K562 (cell line): ENCODE results near the gene HPCAL1. TPM values are rescaled to one million over a fixed set of nuclear protein-coding genes. Genes with fewer than 3 reads are reported as not detected.

Experiments used
- ATAC-seq: fragments of 200-7000 bp; cut with Tn5 transposase; 3 replicates; pipeline ENCODE4 v1.9.1; 2020; ENCODE audit warnings: moderate library complexity
- BruUV-seq: library from RNA; stranded (reverse); fragments of 400-500 nt; replicated peaks from 2 replicates; lab custom pipeline; 2021; lab: Mats Ljungman, UMichigan
- CTCF ChIA-PET: fragments of 300-600 bp; formaldehyde crosslinking; extraction: SDS; loops from one replicate; lab custom pipeline; 2021; ENCODE audit warnings: low intra/inter-chr PET ratio; lab: Yijun Ruan, JAX
- POLR2A ChIA-PET: fragments of 300-600, 350-650 bp; sonication (Branson Sonifier 250); formaldehyde crosslinking; extraction: SDS; loops from one replicate; lab custom pipeline; 2021; ENCODE audit warnings: antibody characterized with exemption, inconsistent platforms; lab: Yijun Ruan, JAX
- DNase-seq, 4 experiments: peaks; one replicate each; pipeline versions ENCODE4 v3.0.0 to v3.0.0-alpha.2; 2011 to 2018; ENCODE audit warnings: low spot score in 3 of 4, mixed read lengths in 3 of 4; ENCODE audit errors: extremely low read depth in 1 of 4
- FAIRE-seq: peaks from 2 replicates; lab custom pipeline; 2011; peaks lifted over from hg19 to GRCh38; lab: Jason Lieb, UNC
- H2AFZ ChIP-seq: 2 replicates; pipeline ENCODE4 v1.6.0; 2011; ENCODE audit warnings: low read depth, low read length, control low read depth, inconsistent platforms
- H3K27ac ChIP-seq: fragments of 200-600 bp; 3 replicates; pipeline ENCODE4 v1.8.0; 2011; ENCODE audit warnings: low read depth, mild to moderate bottlenecking, control low read depth, inconsistent platforms, low read length, moderate library complexity, mixed read lengths; ENCODE audit errors: extremely low read depth
- H3K27me3 ChIP-seq, 2 experiments: fragments of 300-600 bp in 1 of 2; 2 replicates in 1 of 2; 3 replicates in 1 of 2; pipeline versions ENCODE4 v1.6.0 to v1.8.0; 2011; ENCODE audit warnings: inconsistent platforms in 2 of 2, low read length in 2 of 2, mild to moderate bottlenecking in 1 of 2, mixed read lengths in 1 of 2, moderate library complexity in 1 of 2; ENCODE audit not compliant: control insufficient read depth in 2 of 2, insufficient read depth in 2 of 2
- H3K36me3 ChIP-seq: fragments of 300-600 bp; 3 replicates; pipeline ENCODE4 v1.8.0; 2011; ENCODE audit warnings: mild to moderate bottlenecking, low read length, inconsistent platforms; ENCODE audit not compliant: control insufficient read depth, insufficient read depth
- H3K4me1 ChIP-seq, 2 experiments: fragments of 200-600 bp in 1 of 2; replicated peaks in 1 of 2; 2 replicates in 1 of 2; 3 replicates in 1 of 2; pipeline versions ENCODE4 v1.5.1 to v1.8.0; 2011; ENCODE audit warnings: inconsistent platforms in 2 of 2, low read length in 2 of 2, mild to moderate bottlenecking in 1 of 2, mixed read lengths in 1 of 2, moderate library complexity in 1 of 2; ENCODE audit not compliant: control insufficient read depth in 2 of 2, insufficient read depth in 2 of 2
- H3K4me2 ChIP-seq: 2 replicates; pipeline ENCODE4 v1.6.1; 2011; ENCODE audit warnings: low read length, control low read depth, inconsistent platforms, mixed read lengths; ENCODE audit not compliant: insufficient read depth
- H3K4me3 ChIP-seq: fragments of 200-600 bp; sonication (generic), shearing (Covaris generic); 2 replicates; pipeline ENCODE4 v1.5.1; 2016; ENCODE audit warnings: control low read depth, inconsistent platforms
- H3K79me2 ChIP-seq: fragments of 200-600 bp; 3 replicates; pipeline ENCODE4 v1.8.0; 2011; ENCODE audit warnings: low read length, inconsistent platforms; ENCODE audit not compliant: control insufficient read depth, insufficient read depth
- H3K9ac ChIP-seq, 2 experiments: 2 replicates each; pipeline versions ENCODE4 v1.6.0 to v1.6.1; 2011; ENCODE audit warnings: low read depth in 2 of 2, low read length in 2 of 2, control low read depth in 1 of 2, inconsistent platforms in 1 of 2, mild to moderate bottlenecking in 1 of 2, mixed read lengths in 1 of 2; ENCODE audit not compliant: insufficient read depth in 1 of 2
- H3K9me1 ChIP-seq: one replicate; pipeline ENCODE4 v1.6.0; 2011; ENCODE audit warnings: inconsistent platforms, mild to moderate bottlenecking, low read length, moderate library complexity; ENCODE audit not compliant: control insufficient read depth, insufficient read depth
- H3K9me3 ChIP-seq: replicated peaks from 2 replicates; pipeline ENCODE4 v1.5.1; 2011; ENCODE audit warnings: low read depth, low read length, inconsistent platforms; ENCODE audit not compliant: control insufficient read depth, insufficient read depth
- H4K20me1 ChIP-seq: replicated peaks from 2 replicates; pipeline ENCODE4 v1.6.1; 2011; ENCODE audit warnings: low read length, inconsistent platforms, mixed read lengths; ENCODE audit not compliant: control insufficient read depth, insufficient read depth
- CAMTA2 ChIP-seq: fragments of 250-450 bp; sonication (Bioruptor Pico); conservative IDR thresholded peaks from 2 replicates; pipeline ENCODE4 v1.5.1; 2022
- CHCHD3 ChIP-seq: fragments of 250-450 bp; sonication (Bioruptor Pico); IDR thresholded peaks from 2 replicates; pipeline ENCODE4 v2.1.2; 2022; ENCODE audit warnings: mild to moderate bottlenecking
- CUX1 ChIP-seq: fragments of 200-800 bp; sonication (Bioruptor generic); IDR thresholded peaks from 2 replicates; pipeline ENCODE4 v1.6.1; 2016; ENCODE audit warnings: missing genetic modification characterization, missing compliant biosample characterization
- ELF2 ChIP-seq: fragments of 250-450 bp; sonication (Bioruptor Pico); IDR thresholded peaks from 2 replicates; pipeline ENCODE4 v1.5.0; 2021; ENCODE audit warnings: mild to moderate bottlenecking
- GMEB1 ChIP-seq: fragments of 250-450 bp; sonication (Bioruptor Pico); IDR thresholded peaks from 2 replicates; pipeline ENCODE4 v1.4.0; 2020; ENCODE audit warnings: mild to moderate bottlenecking
- HNRNPL ChIP-seq: fragments of 200-400 bp; formaldehyde crosslinking; IDR thresholded peaks from 2 replicates; pipeline ENCODE4 v1.6.1; 2017; ENCODE audit warnings: low read depth, mild to moderate bottlenecking, low read length
- MED1 ChIP-seq: sonication (generic); formaldehyde crosslinking; IDR thresholded peaks from 2 replicates; pipeline ENCODE4 v1.8.1; 2023; ENCODE audit warnings: missing genetic modification reagents, borderline replicate concordance
- PHB ChIP-seq: fragments of 250-450 bp; sonication (Bioruptor Pico); IDR thresholded peaks from 2 replicates; pipeline ENCODE4 v1.5.0; 2021
- PKNOX1 ChIP-seq: fragments of 450-650 bp; IDR thresholded peaks from 2 replicates; pipeline ENCODE4 v1.6.1; 2016
- TARDBP ChIP-seq: fragments of 450-650 bp; IDR thresholded peaks from 2 replicates; pipeline ENCODE4 v1.6.1; 2016
- ZEB2 ChIP-seq: fragments of 450-650 bp; IDR thresholded peaks from 2 replicates; pipeline ENCODE4 v1.6.1; 2016
- ZNF347 ChIP-seq: fragments of 450-650 bp; formaldehyde crosslinking; IDR thresholded peaks from 2 replicates; pipeline ENCODE4 v1.4.0; 2020; ENCODE audit warnings: low read depth, mild to moderate bottlenecking, moderate library complexity
- ZNF785 ChIP-seq: fragments of 250-450 bp; sonication (Bioruptor Pico); IDR thresholded peaks from 2 replicates; pipeline ENCODE4 v1.4.0; 2020; ENCODE audit warnings: mild to moderate bottlenecking
- WGBS: fragments of 100-300 bp; shearing (Covaris generic); methylation state at CpG from one replicate; pipeline ENCODE4 v1.1.6; 2016; ENCODE audit warnings: low coverage, mixed read lengths; ENCODE audit not compliant: insufficient coverage; ENCODE audit errors: missing lambda C conversion rate; 5-methylcytosine and 5-hydroxymethylcytosine counted together
- in situ Hi-C: fragments of 300-500 bp; cut with MboI; formaldehyde crosslinking; loops from 4 replicates; pipeline ENCODE4 v1.15.0; 2018; ENCODE audit warnings: inconsistent platforms, mixed read lengths
- intact Hi-C: fragments of 100-400 bp; cut with micrococcal nuclease; formaldehyde crosslinking; loops from 2 replicates; pipeline ENCODE4 v1.14.2; 2022
- polyA plus RNA-seq, 8 experiments: library from polyadenylated mRNA; depleted of rRNA in 4 of 8; stranded (reverse) in 5 of 8; unstranded in 3 of 8; fragments of >200 nt; fragmentation: Nextera tagmentation in 2 of 8; fragmentation: Illumina TruSeq in 1 of 8; extraction: Ambion mirVana in 2 of 8; extraction: Trizol in 1 of 8; gene quantifications; 2 replicates each; pipeline versions ENCODE4 v1.2.1 to v1.2.3, GENCODE V29; 2011 to 2014; ENCODE audit warnings: inconsistent platforms in 1 of 8, missing spikeins in 1 of 8
- total RNA-seq, 7 experiments: library from RNA; depleted of rRNA in 6 of 7; stranded (reverse); fragments of >200 nt in 6 of 7; fragmentation: Illumina TruSeq in 2 of 7; extraction: Trizol in 2 of 7; gene quantifications; 2 replicates each; pipeline versions ENCODE4 v1.2.1 to v1.2.3, GENCODE V29; 2011 to 2021; ENCODE audit warnings: low replicate concordance in 1 of 7

Gene HPCAL1
- total and polyA plus RNA-seq, 9 of the 15 experiments (the other 6 are each of a cell fraction or from before 2014, with no cell fraction given) = 2.7 to 65.5 (median 23.9) TPM

- TF ChIP-seq CAMTA2 (CRISPR knock-in tag) = no peak
Measured at GRCh38 chr2:10332402-10333246, 29.9 kb downstream of the HPCAL1 start (continued).

GRCh38 chr2:10333247-10333613 is 30.5 kb downstream of the HPCAL1 start:
- peak overlapping the region; percentile 83 for H3K27ac ChIP-seq
- peak overlapping the region; percentile 54 to 91 for H3K9ac ChIP-seq
- in situ Hi-C loops = no loop called here
- intact Hi-C loops = loop anchor here (5.0 kb wide), 1 partner anchor 56 kb away; no protein-coding TSS in a partner anchor
- peaks cover 9% of the 10 kb centered on the region for H3K9me3 ChIP-seq
- H3K79me2 ChIP-seq = peaks cover 94% of the 10 kb centered on the region
- no peak overlapping the region for H3K4me3 ChIP-seq
- peak; percentile 76 for FAIRE-seq
- ATAC-seq = peak; percentile 55
- peak overlapping the region; percentile 73 for H2AFZ ChIP-seq
- 22% methylated on average over 5 of the region's 5 CpGs for WGBS
- H3K9me1 ChIP-seq = no peaks in the 10 kb centered on the region
- ChIA-PET CTCF (no interaction called here), POLR2A (interaction anchor here (0.6 to 1.6 kb wide), 4 partner anchors 9 to 1235 kb away, joined by 3 to 4 read pairs (median 4); no protein-coding TSS in a partner anchor)
- DNase-seq = peak in 2 of 4 experiments; percentile 39 to 64
- H3K4me1 ChIP-seq = peaks cover 44 to 68% of the 10 kb centered on the region in 2 experiments
- peak overlapping the region; percentile 80 for H3K4me2 ChIP-seq
- peaks cover 3% of the 10 kb centered on the region; the same call in 1 of the 2 replicates for H4K20me1 ChIP-seq
- BruUV-seq = no TSS peak
- no peaks in the 10 kb centered on the region for H3K27me3 ChIP-seq
- H3K36me3 ChIP-seq = peaks cover 8% of the 10 kb centered on the region; the same call in 2 of the 3 replicates
- no peak for TF ChIP-seq HNRNPL
- no peak for TF ChIP-seq ZNF347 (CRISPR knock-in tag)
- TF ChIP-seq ZEB2 = no peak
- no peak for TF ChIP-seq MED1 (CRISPR knock-in tag)
- peak; percentile 9; the same call in 1 of the 2 replicates for TF ChIP-seq PKNOX1
- TF ChIP-seq ELF2 (CRISPR knock-in tag) = no peak
- no peak for TF ChIP-seq PHB (CRISPR knock-in tag)
- no peak for TF ChIP-seq TARDBP
- TF ChIP-seq ZNF785 (CRISPR knock-in tag) = no peak
- no peak for TF ChIP-seq CHCHD3 (CRISPR knock-in tag)
- 0 out of 2 replicates have a peak, but pooled peaks have one; percentile 44 for TF ChIP-seq CUX1 (CRISPR knock-in tag)
- TF ChIP-seq GMEB1 = no peak
